ENCODE measurements around the gene PCDHGA9. TPM values are rescaled to one million over a fixed set of nuclear protein-coding genes. Genes with fewer than 3 reads are reported as not detected.
"Not testable (repeated sequence)": the region's sequence is repeated elsewhere in the genome, so short reads cannot be mapped to it uniquely, and the experiment has no call there.

Gene PCDHGA9
- total RNA-seq, 1 donor from 2014 or later, result 4.8 TPM

GRCh38 chr5:141369994-141370848 lies 32.4 kb upstream of the PCDHGA9 start, which contains the start of gene PCDHGB3:
PCDHGB3 (plus strand) TSS chr5:141370242; CDS start chr5:141370395, 153 bp downstream.
- intact Hi-C loops (cut with DNase I), result no loop called here
- ATAC-seq, result peak; percentile 59 to 68
- H3K27me3 ChIP-seq (ENCODE audit: low read depth), result peaks cover 40% of the 10 kb centered on the region

DNA sequence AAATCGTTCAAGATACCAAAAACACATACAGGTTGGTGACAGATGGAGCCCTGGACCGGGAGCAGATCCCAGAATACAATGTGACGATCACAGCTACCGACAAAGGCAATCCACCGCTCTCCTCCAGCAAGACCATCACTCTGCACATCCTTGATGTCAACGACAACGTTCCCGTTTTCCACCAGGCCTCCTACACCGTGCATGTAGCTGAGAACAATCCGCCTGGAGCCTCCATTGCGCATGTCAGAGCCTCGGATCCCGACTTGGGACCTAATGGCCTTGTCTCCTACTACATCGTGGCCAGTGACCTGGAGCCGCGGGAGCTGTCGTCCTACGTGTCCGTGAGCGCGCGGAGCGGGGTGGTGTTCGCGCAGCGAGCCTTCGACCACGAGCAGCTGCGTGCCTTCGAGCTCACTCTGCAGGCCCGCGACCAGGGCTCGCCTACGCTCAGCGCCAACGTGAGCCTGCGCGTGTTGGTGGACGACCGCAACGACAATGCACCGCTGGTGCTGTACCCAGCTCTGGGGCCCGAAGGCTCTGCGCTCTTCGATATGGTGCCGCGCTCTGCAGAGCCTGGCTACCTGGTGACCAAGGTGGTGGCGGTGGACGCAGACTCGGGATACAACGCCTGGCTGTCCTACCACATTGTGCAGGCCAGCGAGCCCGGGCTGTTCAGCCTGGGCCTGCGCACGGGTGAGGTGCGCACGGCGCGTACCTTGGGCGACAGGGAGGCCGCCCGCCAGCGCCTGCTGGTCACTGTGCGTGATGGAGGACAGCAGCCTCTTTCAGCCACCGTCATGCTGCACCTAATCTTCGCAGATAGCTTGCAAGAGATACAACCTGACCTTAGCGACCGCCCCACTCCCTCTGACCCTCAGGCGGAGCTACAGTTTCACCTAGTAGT lies 30.8 kb upstream of the PCDHGA9 start:
- no peaks in the 10 kb centered on the region for H3K4me1 ChIP-seq
- no peaks in the 10 kb centered on the region for H3K36me3 ChIP-seq
- ATAC-seq (no peak), DNase-seq (no peak)
- H3K27ac ChIP-seq, result no peak overlapping the region
- H3K27me3 ChIP-seq (ENCODE audit: low read depth), result peaks cover 27% of the 10 kb centered on the region
- intact Hi-C loops (cut with DNase I), result no loop called here
- no peak overlapping the region for H3K4me3 ChIP-seq
- H3K9me3 ChIP-seq, result peaks cover 70% of the 10 kb centered on the region
- TF ChIP-seq, protein P1, sequence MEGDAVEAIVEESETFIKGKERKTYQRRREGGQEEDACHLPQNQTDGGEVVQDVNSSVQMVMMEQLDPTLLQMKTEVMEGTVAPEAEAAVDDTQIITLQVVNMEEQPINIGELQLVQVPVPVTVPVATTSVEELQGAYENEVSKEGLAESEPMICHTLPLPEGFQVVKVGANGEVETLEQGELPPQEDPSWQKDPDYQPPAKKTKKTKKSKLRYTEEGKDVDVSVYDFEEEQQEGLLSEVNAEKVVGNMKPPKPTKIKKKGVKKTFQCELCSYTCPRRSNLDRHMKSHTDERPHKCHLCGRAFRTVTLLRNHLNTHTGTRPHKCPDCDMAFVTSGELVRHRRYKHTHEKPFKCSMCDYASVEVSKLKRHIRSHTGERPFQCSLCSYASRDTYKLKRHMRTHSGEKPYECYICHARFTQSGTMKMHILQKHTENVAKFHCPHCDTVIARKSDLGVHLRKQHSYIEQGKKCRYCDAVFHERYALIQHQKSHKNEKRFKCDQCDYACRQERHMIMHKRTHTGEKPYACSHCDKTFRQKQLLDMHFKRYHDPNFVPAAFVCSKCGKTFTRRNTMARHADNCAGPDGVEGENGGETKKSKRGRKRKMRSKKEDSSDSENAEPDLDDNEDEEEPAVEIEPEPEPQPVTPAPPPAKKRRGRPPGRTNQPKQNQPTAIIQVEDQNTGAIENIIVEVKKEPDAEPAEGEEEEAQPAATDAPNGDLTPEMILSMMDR (IDR thresholded peaks at IDR 0.05), result no peak

More at GRCh38 chr5:141369994-141370848, 32.4 kb upstream of the PCDHGA9 start, which contains the start of gene PCDHGB3:
- Histone ChIP-seq H3K4me1 (no peaks in the 10 kb centered on the region), H3K4me3 (peak within 1 kb of the TSS; percentile 34), H3K9me3 (peaks cover 84% of the 10 kb centered on the region), H3K36me3 (no peaks in the 10 kb centered on the region), H3K27ac (no peak within 1 kb of the TSS)
- no peak for DNase-seq
- TF ChIP-seq, protein P1 (IDR thresholded peaks at IDR 0.05), result no peak

DNA sequence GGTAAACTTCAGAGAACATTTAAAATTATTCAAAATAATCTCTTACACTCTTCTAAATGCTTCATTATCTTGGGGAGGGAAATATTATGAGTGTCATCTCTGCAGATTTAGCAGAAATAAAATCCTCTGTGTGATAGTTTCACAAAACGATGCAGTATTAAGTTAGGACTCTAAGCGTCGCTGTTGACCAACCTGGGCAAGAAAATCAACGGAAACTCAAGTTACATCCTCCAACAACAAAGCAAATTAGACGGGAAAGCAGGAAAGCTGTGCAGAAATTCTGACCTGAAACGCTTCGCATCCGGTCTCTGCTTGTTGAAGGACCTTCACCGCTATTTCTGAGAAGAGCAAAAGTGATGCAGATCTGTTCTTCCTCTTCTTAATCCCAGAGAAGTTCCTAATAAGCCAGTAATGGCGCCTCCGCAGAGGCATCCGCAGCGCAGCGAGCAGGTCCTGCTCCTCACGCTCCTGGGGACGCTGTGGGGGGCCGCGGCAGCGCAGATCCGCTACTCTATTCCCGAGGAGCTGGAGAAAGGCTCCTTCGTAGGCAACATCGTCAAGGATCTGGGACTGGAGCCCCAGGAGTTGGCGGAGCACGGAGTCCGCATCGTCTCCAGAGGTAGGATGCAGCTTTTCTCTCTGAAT lies 28.8 kb upstream of the PCDHGA9 start, which contains the start of gene PCDHGA6:
TSS of gene PCDHGA6 (plus strand) at position 219 of the 645 bp plus-strand sequence. CDS start at position 412, 193 bp downstream.
- Histone ChIP-seq H3K27me3 (ENCODE audit: low read depth) (peaks cover 22% of the 10 kb centered on the region), H3K27ac (no peak within 1 kb of the TSS), H3K9me3 (peaks cover 80% of the 10 kb centered on the region), H3K4me1 (no peaks in the 10 kb centered on the region), H3K36me3 (no peaks in the 10 kb centered on the region), H3K4me3 (peak within 1 kb of the TSS; percentile 23)
- ATAC-seq (no peak), DNase-seq (no peak)
- intact Hi-C loops (cut with DNase I), result no loop called here
- TF ChIP-seq, protein P1 (IDR thresholded peaks at IDR 0.05), result peak; percentile 35

GRCh38 chr5:141374627-141375026 lies 28.0 kb upstream of the PCDHGA9 start:
- Histone ChIP-seq H3K4me3 (no peak overlapping the region), H3K4me1 (no peaks in the 10 kb centered on the region), H3K27me3 (ENCODE audit: low read depth) (peaks cover 22% of the 10 kb centered on the region), H3K9me3 (peaks cover 74% of the 10 kb centered on the region), H3K27ac (no peak overlapping the region), H3K36me3 (no peaks in the 10 kb centered on the region)
- TF ChIP-seq, protein P1 (IDR thresholded peaks at IDR 0.05), result no peak
- DNase-seq (no peak), ATAC-seq (no peak)
- intact Hi-C loops (cut with DNase I), result no loop called here

DNA sequence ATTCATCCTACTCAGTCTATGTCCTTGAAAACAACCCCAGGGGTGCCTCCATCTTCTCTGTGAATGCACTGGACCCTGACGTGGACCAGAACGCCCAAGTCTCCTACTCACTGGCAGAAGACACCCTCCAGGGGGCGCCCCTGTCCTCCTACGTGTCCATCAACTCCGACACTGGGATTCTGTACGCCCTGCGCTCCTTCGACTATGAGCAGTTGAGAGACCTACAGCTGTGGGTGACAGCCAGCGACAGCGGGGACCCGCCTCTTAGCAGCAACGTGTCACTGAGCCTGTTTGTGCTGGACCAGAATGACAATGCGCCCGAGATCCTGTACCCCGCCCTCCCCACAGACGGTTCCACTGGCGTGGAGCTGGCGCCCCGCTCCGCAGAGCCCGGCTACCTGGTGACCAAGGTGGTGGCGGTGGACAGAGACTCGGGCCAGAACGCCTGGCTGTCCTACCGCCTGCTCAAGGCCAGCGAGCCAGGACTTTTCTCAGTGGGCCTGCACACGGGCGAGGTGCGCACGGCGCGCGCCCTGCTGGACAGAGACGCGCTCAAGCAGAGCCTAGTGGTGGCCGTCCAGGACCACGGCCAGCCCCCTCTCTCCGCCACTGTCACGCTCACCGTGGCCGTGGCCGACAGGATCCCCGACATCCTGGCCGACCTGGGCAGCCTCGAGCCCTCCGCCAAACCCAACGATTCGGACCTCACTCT lies 27.0 kb upstream of the PCDHGA9 start:
- ATAC-seq; H3K36me3 ChIP-seq; H3K4me3 ChIP-seq; DNase-seq; H3K27ac ChIP-seq; intact Hi-C loops (cut with DNase I); H3K4me1 ChIP-seq: not testable (repeated sequence)
- Histone ChIP-seq H3K9me3 (peaks cover 73% of the 10 kb centered on the region), H3K27me3 (ENCODE audit: low read depth) (peaks cover 16% of the 10 kb centered on the region)

All from lower lobe of right lung (tissue), 2 donors.